Lung (tissue), 12 donors: ENCODE measurements around the gene CCDC47. TPM values are rescaled to one million over a fixed set of nuclear protein-coding genes. Genes with fewer than 3 reads are reported as not detected.

Source experiments
- ATAC-seq: fragments of 200-7000 bp; cut with Tn5 transposase; one replicate; pipeline ENCODE4 v1.9.1; 2020; ENCODE audit warnings: moderate number of reproducible peaks; ENCODE audit not compliant: insufficient read depth, low FRiP score
- DNase-seq, 3 donors: peaks; one replicate each; pipeline ENCODE4 v3.0.0-alpha.2; 2013 to 2017
- H3K27ac ChIP-seq, 2 donors: one replicate each; pipeline ENCODE4 v1.5.1; 2013; ENCODE audit warnings: mild to moderate bottlenecking in 2 of 2, moderate library complexity in 2 of 2, control low read depth in 1 of 2, inconsistent platforms in 1 of 2, low read depth in 1 of 2, low read length in 1 of 2
- H3K27me3 ChIP-seq, 3 donors: one replicate each; pipeline ENCODE4 v1.5.1; 2013; ENCODE audit warnings: low read length in 2 of 3; ENCODE audit not compliant: control insufficient read depth in 3 of 3, insufficient read depth in 3 of 3
- H3K36me3 ChIP-seq, 4 donors: one replicate each; pipeline ENCODE4 v1.5.1; 2013; ENCODE audit warnings: low read length in 4 of 4, mild to moderate bottlenecking in 1 of 4, moderate library complexity in 1 of 4; ENCODE audit not compliant: control insufficient read depth in 4 of 4, insufficient read depth in 4 of 4
- H3K4me1 ChIP-seq, 5 donors: one replicate each; pipeline ENCODE4 v1.5.1; 2013; ENCODE audit warnings: low read length in 5 of 5, mild to moderate bottlenecking in 2 of 5, moderate library complexity in 1 of 5; ENCODE audit not compliant: control insufficient read depth in 5 of 5, insufficient read depth in 5 of 5
- H3K4me3 ChIP-seq: one replicate; pipeline ENCODE4 v1.5.1; 2013; ENCODE audit warnings: mild to moderate bottlenecking, control low read depth, moderate library complexity
- H3K9ac ChIP-seq, 2 donors: one replicate each; pipeline ENCODE4 v1.5.1; 2013; ENCODE audit warnings: low read length in 2 of 2, control low read depth in 1 of 2; ENCODE audit not compliant: insufficient read depth in 1 of 2
- H3K9me3 ChIP-seq, 4 donors: one replicate each; pipeline ENCODE4 v1.5.1; 2013; ENCODE audit warnings: low read length in 3 of 4, mild to moderate bottlenecking in 1 of 4, moderate library complexity in 1 of 4; ENCODE audit not compliant: control insufficient read depth in 4 of 4, insufficient read depth in 3 of 4
- CTCF ChIP-seq: IDR thresholded peaks from 2 replicates; pipeline ENCODE4 v1.5.1; 2012; ENCODE audit warnings: mild to moderate bottlenecking; ENCODE audit errors: control extremely low read depth, extremely low read depth
- WGBS, 2 donors: extraction: QIAGEN DNeasy Blood & Tissue Kit; methylation state at CpG; one replicate each; pipeline ENCODE4 v1.1.7; 2013; 5-methylcytosine and 5-hydroxymethylcytosine counted together
- polyA plus RNA-seq, 2 donors: library from polyadenylated mRNA; stranded (reverse); fragments of 200-250 nt; gene quantifications; one replicate each; pipeline ENCODE4 v1.2.1, GENCODE V29; 2013
- total RNA-seq, 2 donors: library from RNA; depleted of rRNA in 1 of 2; stranded (reverse); fragments of >200 nt in 1 of 2; gene quantifications; one replicate each; pipeline ENCODE4 v1.2.1, GENCODE V29; 2014 to 2021
- donor health status: control.
- donor health status: control.
- donor health status: Bipolar disorder and iron deficiency.
- donor health status: healthy.
- donor health status: DM: yes; HTN: yes; CAD: no.

Gene CCDC47
- total and polyA plus RNA-seq, 4 donors, result 29.5 to 89.9 (median 82.7) TPM

GRCh38 chr17:63768433-63768832, 5.0 kb downstream of the CCDC47 start:
- Histone ChIP-seq H3K36me3 (peaks cover 0 to 14% (median 6%) of the 10 kb centered on the region in 4 donors), H3K27ac (no peak overlapping the region), H3K27me3 (no peaks in the 10 kb centered on the region), H3K4me3 (no peak overlapping the region), H3K9me3 (no peaks in the 10 kb centered on the region), H3K4me1 (peaks cover 2 to 20% (median 14%) of the 10 kb centered on the region in 5 donors), H3K9ac (no peak overlapping the region)
- no peak for TF ChIP-seq CTCF
- ATAC-seq (no peak), DNase-seq (no peak)
- 91 to 94% methylated on average over 7 of the region's 7 CpGs for WGBS, 2 donors

- H3K27ac ChIP-seq, result no peak overlapping the region
- no peak for DNase-seq
- H3K9me3 ChIP-seq, result no peaks in the 10 kb centered on the region
- no peaks in the 10 kb centered on the region for H3K27me3 ChIP-seq
- peaks cover 2 to 28% (median 14%) of the 10 kb centered on the region in 5 donors for H3K4me1 ChIP-seq
- no peak overlapping the region for H3K9ac ChIP-seq
- no peak for TF ChIP-seq CTCF
- H3K36me3 ChIP-seq, result peaks cover 6 to 17% (median 10%) of the 10 kb centered on the region in 4 donors
- no peak overlapping the region for H3K4me3 ChIP-seq
- no peak for ATAC-seq
These were observed 6.6 kb downstream of the CCDC47 start for GRCh38 chr17:63766754-63767153.

GRCh38 chr17:63764716-63765115, 8.7 kb downstream of the CCDC47 start:
- Histone ChIP-seq H3K27me3 (no peaks in the 10 kb centered on the region), H3K27ac (no peak overlapping the region), H3K4me1 (peaks cover 2 to 32% (median 11%) of the 10 kb centered on the region in 5 donors), H3K36me3 (peaks cover 10 to 27% (median 21%) of the 10 kb centered on the region in 4 donors), H3K9me3 (no peaks in the 10 kb centered on the region), H3K9ac (no peak overlapping the region), H3K4me3 (no peak overlapping the region)
- no peak for TF ChIP-seq CTCF
- DNase-seq, result peak; percentile 73 to 97 (median 91)
- no peak for ATAC-seq
- 77 to 82% methylated on average over 4 of the region's 4 CpGs for WGBS, 2 donors
